ENCODE data around the gene RSPH9. TPM values are rescaled to one million over a fixed set of nuclear protein-coding genes. Genes with fewer than 3 reads are reported as not detected.

Gene RSPH9
- total RNA-seq, 1 experiment from 2014 or later: 0.28 TPM

GRCh38 chr6:43609402-43609801, 35.4 kb upstream of the RSPH9 start:
- Histone ChIP-seq H3K9me3 (ENCODE audit: control insufficient read depth, insufficient read depth, low read depth, low read length) (no peaks in the 10 kb centered on the region), H3K27ac (ENCODE audit: low read length) (no peak overlapping the region), H3K4me3 (ENCODE audit: low read depth in 2 of 2, low read length in 2 of 2) (no peak overlapping the region), H3K4me1 (ENCODE audit: control insufficient read depth, insufficient read depth, low read length) (no peaks in the 10 kb centered on the region), H3K27me3 (ENCODE audit: control insufficient read depth, insufficient read depth, low read length) (no peaks in the 10 kb centered on the region), H3K36me3 (ENCODE audit: control insufficient read depth, insufficient read depth, low read length) (peaks cover 19% of the 10 kb centered on the region)
- CTCF ChIA-PET: no interaction called here
- POLR2A ChIA-PET: no interaction called here
- intact Hi-C loops (cut with micrococcal nuclease; ENCODE audit: unreplicated experiment): loop anchor here (5.0 kb wide), 1 partner anchor 468 kb away; no protein-coding TSS in a partner anchor
- no peak for DNase-seq (ENCODE audit: low read depth, low spot score)
- TF ChIP-seq POLR2AphosphoS5 (IDR thresholded peaks at IDR 0.05; ENCODE audit: low read depth, low read length) (no peak), TCF7L2 (IDR thresholded peaks at IDR 0.05; ENCODE audit: low read depth, low read length) (no peak), SIN3A (IDR thresholded peaks at IDR 0.05; ENCODE audit: borderline replicate concordance, insufficient read depth, low read depth, low read length) (no peak), CTCF (IDR thresholded peaks at IDR 0.05) (no peak)
- TF ChIP-seq, protein P1, sequence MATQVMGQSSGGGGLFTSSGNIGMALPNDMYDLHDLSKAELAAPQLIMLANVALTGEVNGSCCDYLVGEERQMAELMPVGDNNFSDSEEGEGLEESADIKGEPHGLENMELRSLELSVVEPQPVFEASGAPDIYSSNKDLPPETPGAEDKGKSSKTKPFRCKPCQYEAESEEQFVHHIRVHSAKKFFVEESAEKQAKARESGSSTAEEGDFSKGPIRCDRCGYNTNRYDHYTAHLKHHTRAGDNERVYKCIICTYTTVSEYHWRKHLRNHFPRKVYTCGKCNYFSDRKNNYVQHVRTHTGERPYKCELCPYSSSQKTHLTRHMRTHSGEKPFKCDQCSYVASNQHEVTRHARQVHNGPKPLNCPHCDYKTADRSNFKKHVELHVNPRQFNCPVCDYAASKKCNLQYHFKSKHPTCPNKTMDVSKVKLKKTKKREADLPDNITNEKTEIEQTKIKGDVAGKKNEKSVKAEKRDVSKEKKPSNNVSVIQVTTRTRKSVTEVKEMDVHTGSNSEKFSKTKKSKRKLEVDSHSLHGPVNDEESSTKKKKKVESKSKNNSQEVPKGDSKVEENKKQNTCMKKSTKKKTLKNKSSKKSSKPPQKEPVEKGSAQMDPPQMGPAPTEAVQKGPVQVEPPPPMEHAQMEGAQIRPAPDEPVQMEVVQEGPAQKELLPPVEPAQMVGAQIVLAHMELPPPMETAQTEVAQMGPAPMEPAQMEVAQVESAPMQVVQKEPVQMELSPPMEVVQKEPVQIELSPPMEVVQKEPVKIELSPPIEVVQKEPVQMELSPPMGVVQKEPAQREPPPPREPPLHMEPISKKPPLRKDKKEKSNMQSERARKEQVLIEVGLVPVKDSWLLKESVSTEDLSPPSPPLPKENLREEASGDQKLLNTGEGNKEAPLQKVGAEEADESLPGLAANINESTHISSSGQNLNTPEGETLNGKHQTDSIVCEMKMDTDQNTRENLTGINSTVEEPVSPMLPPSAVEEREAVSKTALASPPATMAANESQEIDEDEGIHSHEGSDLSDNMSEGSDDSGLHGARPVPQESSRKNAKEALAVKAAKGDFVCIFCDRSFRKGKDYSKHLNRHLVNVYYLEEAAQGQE (IDR thresholded peaks at IDR 0.05; ENCODE audit: insufficient read depth in 1 of 2, low read depth in 2 of 2, low read length in 1 of 2): no peak
- BruUV-seq (replicated peaks): no TSS peak
- ATAC-seq: no peak
- in situ Hi-C loops (cut with HindIII; ENCODE audit: low pct_unique_long_range_greater_than_20kb, low sequenced_read_pairs): no loop called here

GRCh38 chr6:43610431-43610830, 34.4 kb upstream of the RSPH9 start:
- in situ Hi-C loops (cut with HindIII; ENCODE audit: low pct_unique_long_range_greater_than_20kb, low sequenced_read_pairs): no loop called here
- no TSS peak for BruUV-seq (replicated peaks)

More at GRCh38 chr6:43610431-43610830, 34.4 kb upstream of the RSPH9 start:
- no peak for TF ChIP-seq POLR2AphosphoS5 (IDR thresholded peaks at IDR 0.05; ENCODE audit: low read depth, low read length)
- TF ChIP-seq TCF7L2 (IDR thresholded peaks at IDR 0.05; ENCODE audit: low read depth, low read length): no peak
- TF ChIP-seq, protein P1 (IDR thresholded peaks at IDR 0.05; ENCODE audit: insufficient read depth in 1 of 2, low read depth in 2 of 2, low read length in 1 of 2): no peak
- TF ChIP-seq SIN3A (IDR thresholded peaks at IDR 0.05; ENCODE audit: borderline replicate concordance, insufficient read depth, low read depth, low read length): no peak
- TF ChIP-seq CTCF (IDR thresholded peaks at IDR 0.05): no peak
- Histone ChIP-seq H3K36me3 (ENCODE audit: control insufficient read depth, insufficient read depth, low read length) (peaks cover 16% of the 10 kb centered on the region; the same call in 1 of the 2 replicates), H3K27ac (ENCODE audit: low read length) (no peak overlapping the region), H3K9me3 (ENCODE audit: control insufficient read depth, insufficient read depth, low read depth, low read length) (no peaks in the 10 kb centered on the region), H3K4me3 (ENCODE audit: low read depth in 2 of 2, low read length in 2 of 2) (no peak overlapping the region), H3K4me1 (ENCODE audit: control insufficient read depth, insufficient read depth, low read length) (no peaks in the 10 kb centered on the region), H3K27me3 (ENCODE audit: control insufficient read depth, insufficient read depth, low read length) (no peaks in the 10 kb centered on the region)
- POLR2A ChIA-PET: no interaction called here
- intact Hi-C loops (cut with micrococcal nuclease; ENCODE audit: unreplicated experiment): no loop called here
- DNase-seq (ENCODE audit: low read depth, low spot score) (no peak), ATAC-seq (no peak)
- CTCF ChIA-PET: no interaction called here
